Cardiac muscle cell (in vitro differentiated cells and primary cell): ENCODE results near the gene CD7. TPM values are rescaled to one million over a fixed set of nuclear protein-coding genes. Genes with fewer than 3 reads are reported as not detected.

Source experiments
- DNase-seq, 2 donors: peaks; one replicate each; pipeline versions ENCODE4 v3.0.0 to v3.0.0-alpha.2; 2010 to 2017; ENCODE audit warnings: low read depth in 1 of 2, low spot score in 1 of 2
- H3K27ac ChIP-seq: fragments of 200-600 bp; sonication (generic); 2 replicates; pipeline ENCODE4 v1.5.1; 2016
- H3K27me3 ChIP-seq: fragments of 200-600 bp; sonication (generic); 2 replicates; pipeline ENCODE4 v1.6.0; 2016; ENCODE audit warnings: control low read depth
- H3K36me3 ChIP-seq: fragments of 200-600 bp; sonication (generic); 2 replicates; pipeline ENCODE4 v1.5.1; 2016; ENCODE audit warnings: control low read depth
- H3K4me1 ChIP-seq: fragments of 200-600 bp; sonication (generic); 2 replicates; pipeline ENCODE4 v1.8.1; 2017; ENCODE audit warnings: low read depth, mild to moderate bottlenecking, mixed run types
- H3K4me3 ChIP-seq: fragments of 200-600 bp; sonication (generic); 2 replicates; pipeline ENCODE4 v1.5.1; 2016; ENCODE audit warnings: mild to moderate bottlenecking
- H3K9me3 ChIP-seq: fragments of 200-600 bp; sonication (generic); 2 replicates; pipeline ENCODE4 v1.5.1; 2017; ENCODE audit warnings: low read depth, mild to moderate bottlenecking, control low read depth
- CTCF ChIP-seq: IDR thresholded peaks from 2 replicates; pipeline ENCODE4 v1.5.1; 2012; ENCODE audit warnings: low read depth, mild to moderate bottlenecking, low read length
- polyA plus RNA-seq: library from polyadenylated mRNA; unstranded; fragments of >200 nt; fragmentation: Nextera tagmentation; extraction: Ambion mirVana; gene quantifications from 2 replicates; pipeline ENCODE4 v1.2.1, GENCODE V29; 2016
- total RNA-seq: library from RNA; depleted of rRNA; stranded (reverse); fragments of >200 nt; gene quantifications from 2 replicates; pipeline ENCODE4 v1.2.3, GENCODE V29; 2016

CD7 gene
- total and polyA plus RNA-seq, 2 experiments from 2014 or later: 0.38 TPM; not detected in 1

DNA sequence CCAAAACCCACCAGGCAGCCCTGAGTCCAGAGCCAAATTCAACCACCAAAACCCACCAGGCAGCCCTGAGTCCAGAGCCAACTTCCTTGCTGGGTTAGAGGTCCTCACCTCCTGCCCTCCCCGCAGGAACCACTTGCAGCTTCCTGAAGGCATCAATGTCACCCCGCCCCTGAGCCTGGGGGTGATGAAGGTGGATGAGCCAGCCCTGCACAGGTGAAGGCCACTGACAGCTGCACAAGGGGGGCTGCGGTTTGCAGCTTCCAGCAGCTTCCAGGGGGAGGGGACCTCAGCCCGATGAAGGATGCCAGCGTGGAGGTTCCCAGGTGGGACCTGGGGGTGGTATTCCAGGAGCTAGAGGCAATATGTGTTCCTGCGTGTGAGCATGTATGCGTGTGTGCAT lies 36.3 kb downstream of the CD7 start:
- no peak for DNase-seq
- Histone ChIP-seq H3K9me3 (no peaks in the 10 kb centered on the region), H3K27me3 (no peaks in the 10 kb centered on the region), H3K4me3 (no peak overlapping the region), H3K36me3 (no peaks in the 10 kb centered on the region), H3K4me1 (no peaks in the 10 kb centered on the region), H3K27ac (no peak overlapping the region)
- no peak for TF ChIP-seq CTCF

DNA sequence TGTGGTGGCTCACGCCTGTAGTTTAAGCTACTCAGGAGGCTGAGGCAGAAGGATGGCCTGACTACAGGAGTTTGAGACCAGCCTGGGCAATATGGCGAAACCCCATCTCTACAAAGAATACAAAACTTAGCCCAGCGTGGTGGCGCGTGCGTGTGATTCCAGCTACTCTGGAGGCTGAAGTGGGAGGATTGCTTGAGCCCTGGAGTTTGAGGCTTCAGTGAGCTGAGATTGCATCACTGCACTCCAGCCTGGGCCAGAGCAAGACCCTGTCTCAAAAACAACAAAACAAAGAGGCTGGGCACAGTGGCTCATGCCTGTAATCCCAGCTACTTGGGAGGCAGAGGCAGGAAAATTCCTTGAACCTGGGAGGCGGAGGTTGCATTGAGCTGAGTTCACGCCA lies 36.9 kb downstream of the CD7 start:
- Histone ChIP-seq H3K36me3 (no peaks in the 10 kb centered on the region), H3K4me3 (no peak overlapping the region), H3K27ac (no peak overlapping the region), H3K27me3 (no peaks in the 10 kb centered on the region), H3K4me1 (no peaks in the 10 kb centered on the region), H3K9me3 (no peaks in the 10 kb centered on the region)
- DNase-seq: no peak
- TF ChIP-seq CTCF: no peak

DNA sequence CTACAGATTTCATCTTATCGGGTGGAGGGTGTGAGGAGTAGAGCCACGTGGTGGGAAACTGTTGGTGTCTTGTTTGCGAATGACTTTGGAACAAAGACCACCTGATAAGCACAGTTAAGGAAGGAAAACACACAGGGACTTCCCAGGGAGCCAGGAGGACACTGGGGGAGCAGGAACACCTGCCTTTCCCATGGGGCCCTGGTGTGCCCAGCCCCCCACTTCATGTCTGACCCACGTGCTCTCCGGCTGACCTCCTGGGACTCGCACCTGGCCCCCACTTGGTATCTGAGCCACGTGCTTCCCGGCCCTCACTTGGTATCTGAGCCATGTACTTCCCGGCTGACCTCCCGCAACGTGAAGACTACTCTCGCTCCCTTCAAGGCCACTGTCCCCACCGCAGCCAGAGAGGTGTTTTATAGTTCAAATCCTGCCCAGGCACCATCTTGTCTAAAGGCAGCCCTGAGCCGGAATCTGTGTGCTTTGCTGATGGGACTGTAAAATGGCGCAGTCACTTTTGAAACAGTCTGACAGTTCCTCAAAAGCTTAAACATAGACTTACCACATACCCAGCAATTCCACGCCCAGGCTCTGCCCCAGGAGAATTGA lies 38.5 kb downstream of the CD7 start:
- Histone ChIP-seq H3K4me3 (no peak overlapping the region), H3K27me3 (no peaks in the 10 kb centered on the region), H3K36me3 (no peaks in the 10 kb centered on the region), H3K4me1 (no peaks in the 10 kb centered on the region), H3K27ac (no peak overlapping the region), H3K9me3 (no peaks in the 10 kb centered on the region)
- DNase-seq: no peak
- no peak for TF ChIP-seq CTCF

DNA sequence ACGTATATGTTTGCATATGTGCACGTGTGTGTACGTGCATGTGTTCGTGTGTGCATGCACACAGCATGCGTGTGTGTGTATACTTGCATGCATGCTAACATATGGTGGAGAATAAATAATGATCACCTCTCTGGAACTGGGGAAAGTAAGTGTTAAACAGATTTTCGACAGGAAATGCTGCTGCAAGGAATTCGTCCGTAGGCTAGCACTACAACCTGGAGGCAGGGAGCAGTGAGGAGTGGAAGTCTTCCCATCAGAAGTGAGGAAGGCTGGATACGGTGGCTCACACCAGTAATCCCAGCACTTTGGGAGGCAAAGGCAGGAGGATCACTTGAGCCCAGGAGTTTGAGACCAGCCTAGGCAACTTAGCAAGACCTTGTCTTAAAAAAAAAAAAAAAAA lies 39.1 kb downstream of the CD7 start:
- TF ChIP-seq CTCF: no peak
- Histone ChIP-seq H3K4me1 (no peaks in the 10 kb centered on the region), H3K4me3 (no peak overlapping the region), H3K27ac (no peak overlapping the region), H3K36me3 (no peaks in the 10 kb centered on the region), H3K9me3 (no peaks in the 10 kb centered on the region), H3K27me3 (no peaks in the 10 kb centered on the region)
- no peak for DNase-seq

DNA sequence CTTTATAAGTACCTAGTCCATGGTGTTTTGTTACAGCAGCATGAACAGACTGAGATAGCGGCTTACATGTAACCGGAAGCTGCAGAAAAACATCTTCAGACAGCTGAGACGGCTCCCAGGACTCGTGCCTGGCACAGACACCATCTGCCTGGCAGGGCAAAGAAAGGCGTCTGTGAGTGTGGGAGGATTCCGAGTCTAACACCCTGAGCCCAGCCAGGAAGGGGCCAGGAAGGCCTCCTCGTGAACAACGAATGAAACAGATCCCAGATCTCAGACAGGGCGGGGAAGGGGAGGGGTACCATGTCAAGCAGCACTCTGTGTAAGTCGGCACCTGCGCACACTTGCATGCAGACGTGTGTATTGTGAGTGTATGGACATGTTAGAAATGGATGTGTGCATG lies 39.6 kb downstream of the CD7 start:
- Histone ChIP-seq H3K27ac (no peak overlapping the region), H3K27me3 (no peaks in the 10 kb centered on the region), H3K9me3 (no peaks in the 10 kb centered on the region), H3K4me1 (no peaks in the 10 kb centered on the region), H3K36me3 (no peaks in the 10 kb centered on the region), H3K4me3 (no peak overlapping the region)
- DNase-seq: no peak
- TF ChIP-seq CTCF: no peak

GRCh38 chr17:82276938-82277337 lies 40.5 kb downstream of the CD7 start:
- H3K27me3 ChIP-seq: no peaks in the 10 kb centered on the region
- H3K4me1 ChIP-seq: peaks cover 4% of the 10 kb centered on the region
- H3K27ac ChIP-seq: no peak overlapping the region
- no peaks in the 10 kb centered on the region for H3K9me3 ChIP-seq
- no peak for DNase-seq
- peaks cover under 1% of the 10 kb centered on the region for H3K36me3 ChIP-seq
- no peak overlapping the region for H3K4me3 ChIP-seq
- TF ChIP-seq CTCF: no peak
